GM19043 (cell line): ENCODE measurements around the gene SMIM31.

ENCODE experiments used
- ATAC-seq: cut with Tn5 transposase; IDR thresholded peaks from one replicate; pipeline ENCODE4 v1.9.1; 2021; ENCODE audit warnings: low read depth; ENCODE audit not compliant: unreplicated experiment

SMIM31 gene

DNA sequence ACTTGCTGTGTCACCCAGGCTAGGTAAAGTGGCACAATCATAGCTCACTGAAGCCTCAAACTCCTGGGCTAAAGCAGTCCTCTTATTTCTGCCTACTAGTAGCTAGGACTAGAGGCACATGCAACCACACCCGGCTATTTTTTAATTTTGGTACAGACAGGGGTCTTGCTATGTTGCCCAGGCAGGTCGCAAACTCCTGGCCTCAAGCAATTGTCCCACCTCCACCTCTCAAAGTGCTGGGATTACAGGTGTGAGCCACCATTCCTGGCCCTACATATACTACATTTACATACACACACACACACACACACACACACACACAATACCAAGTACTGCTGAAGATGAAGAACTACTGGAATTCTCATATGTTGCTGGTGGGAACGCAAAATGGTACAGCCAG is 26.9 kb downstream of the SMIM31 start:
- no peak for ATAC-seq

DNA sequence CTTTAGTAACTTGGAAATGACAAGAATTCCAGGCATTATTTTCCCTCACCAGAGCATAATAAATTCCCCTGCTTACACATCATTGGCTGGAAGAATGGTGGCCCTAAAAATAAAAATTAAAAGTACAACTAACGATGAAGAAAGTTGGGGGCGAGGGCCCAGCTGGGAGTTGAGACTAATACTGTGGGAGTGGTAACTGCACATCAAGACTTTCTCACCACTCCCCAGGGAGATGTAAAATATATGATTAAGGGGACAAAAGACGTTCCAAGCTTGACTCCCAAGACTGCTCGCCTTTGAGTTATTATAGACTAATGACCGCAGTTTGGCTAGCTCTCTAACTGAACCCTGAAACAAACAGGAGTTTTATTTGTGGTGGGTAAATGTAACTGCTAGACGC is 30.0 kb downstream of the SMIM31 start:
- no peak for ATAC-seq

- ATAC-seq = no peak
Measured at GRCh38 chr4:164789047-164789446, 35.1 kb downstream of the SMIM31 start.

DNA sequence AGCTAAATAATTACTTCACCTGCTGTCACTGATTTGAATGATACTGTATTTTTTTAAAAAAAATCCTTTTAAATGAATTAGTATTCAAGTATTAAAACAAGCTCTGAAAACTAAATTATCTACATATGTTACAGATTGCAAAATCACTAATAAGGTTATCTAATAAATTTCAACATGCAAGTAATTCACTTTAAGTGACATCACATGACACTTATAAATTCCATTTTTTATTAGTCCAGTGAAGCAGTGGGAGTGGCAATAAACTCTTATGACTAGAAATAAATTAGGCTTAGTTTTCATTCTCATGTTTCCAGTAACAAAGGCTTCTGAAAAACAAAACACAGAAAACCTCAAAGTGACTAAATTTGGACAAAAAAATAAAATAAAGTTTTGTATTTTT is 36.3 kb downstream of the SMIM31 start:
- no peak for ATAC-seq

DNA sequence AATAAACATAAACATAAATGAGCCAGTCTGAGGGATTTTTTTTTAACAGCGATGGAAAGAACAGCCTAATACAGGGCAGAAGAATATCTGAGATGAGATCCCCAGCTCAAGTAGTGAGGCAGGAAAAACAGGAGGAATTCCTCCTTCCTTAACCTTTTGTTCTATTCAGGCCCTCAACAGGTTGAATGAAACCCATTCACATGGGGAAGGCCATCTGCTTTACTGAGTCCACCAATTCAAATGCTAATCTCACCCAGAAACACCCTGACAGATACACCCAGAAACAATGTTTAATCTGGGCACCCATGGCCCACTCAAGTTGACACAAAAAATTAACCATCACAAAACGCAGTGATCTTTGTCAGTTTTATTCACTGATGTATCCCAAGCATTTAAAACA is 45.5 kb downstream of the SMIM31 start:
- no peak for ATAC-seq

DNA sequence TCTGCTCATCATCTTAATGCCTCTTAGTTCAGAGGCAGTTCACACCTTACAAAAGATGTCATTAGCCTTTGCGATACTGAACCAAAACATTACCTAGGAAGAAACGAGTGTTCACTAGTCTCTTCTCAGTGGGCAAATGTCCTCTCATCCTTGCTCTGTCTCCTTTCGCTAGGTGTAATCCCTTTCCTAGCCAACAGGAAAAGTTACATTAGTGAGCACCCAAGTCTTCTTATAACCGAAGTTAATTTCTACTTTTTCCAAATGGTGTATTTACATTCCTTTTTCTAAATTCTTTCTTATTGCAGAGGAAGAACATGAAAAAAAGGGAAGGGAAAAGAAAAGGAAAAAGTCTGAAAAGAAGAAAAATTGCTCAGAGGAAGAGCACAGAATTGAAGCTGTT is 46.9 kb downstream of the SMIM31 start:
- ATAC-seq = no peak

DNA sequence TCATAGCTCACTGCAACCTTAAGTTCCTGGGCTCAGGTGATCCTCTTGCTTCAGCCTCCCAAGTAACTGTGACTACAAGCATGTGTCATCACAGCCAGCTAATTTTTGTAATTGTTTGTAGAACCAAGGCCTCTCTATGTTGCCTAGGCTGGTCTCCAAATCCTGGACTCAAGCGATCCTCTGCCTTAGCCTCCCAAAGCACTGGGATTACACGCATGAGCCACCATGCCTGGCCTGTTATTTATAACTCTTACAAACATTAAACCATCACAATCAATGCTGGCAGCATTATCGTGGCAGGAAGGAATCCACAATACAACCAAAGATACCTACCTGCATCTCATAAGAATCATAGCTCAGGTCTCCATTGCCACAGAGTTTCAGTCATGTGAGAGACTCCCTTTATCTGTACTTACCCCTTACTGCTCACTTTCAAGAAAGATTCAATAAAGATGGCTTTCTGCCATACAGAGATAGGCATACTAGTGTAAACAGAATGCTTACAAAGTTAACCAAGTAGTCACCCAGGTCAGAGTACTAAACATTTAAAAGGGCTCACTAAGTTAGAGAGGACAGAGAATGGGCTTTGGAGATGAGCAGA is 48.5 kb downstream of the SMIM31 start:
- no peak for ATAC-seq

DNA sequence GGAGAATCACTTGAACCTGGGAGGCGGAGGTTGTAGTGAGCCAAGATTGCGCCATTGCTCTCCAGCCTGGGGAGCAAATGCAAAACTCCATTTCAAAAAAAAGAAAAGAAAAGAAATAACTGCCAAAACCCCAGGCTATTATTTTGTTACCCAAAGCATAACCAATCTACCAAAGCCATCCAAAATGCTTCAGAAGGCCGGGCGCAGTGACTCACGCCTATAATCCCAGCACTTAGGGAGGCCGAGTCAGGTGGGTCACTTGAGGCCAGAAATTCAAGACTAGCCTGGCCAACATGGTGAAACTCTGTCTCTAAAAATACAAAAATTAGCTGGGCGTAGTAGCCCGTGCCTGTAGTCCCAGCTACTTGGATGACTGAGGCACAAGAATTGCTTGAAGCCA is 49.8 kb downstream of the SMIM31 start:
- no peak for ATAC-seq

DNA sequence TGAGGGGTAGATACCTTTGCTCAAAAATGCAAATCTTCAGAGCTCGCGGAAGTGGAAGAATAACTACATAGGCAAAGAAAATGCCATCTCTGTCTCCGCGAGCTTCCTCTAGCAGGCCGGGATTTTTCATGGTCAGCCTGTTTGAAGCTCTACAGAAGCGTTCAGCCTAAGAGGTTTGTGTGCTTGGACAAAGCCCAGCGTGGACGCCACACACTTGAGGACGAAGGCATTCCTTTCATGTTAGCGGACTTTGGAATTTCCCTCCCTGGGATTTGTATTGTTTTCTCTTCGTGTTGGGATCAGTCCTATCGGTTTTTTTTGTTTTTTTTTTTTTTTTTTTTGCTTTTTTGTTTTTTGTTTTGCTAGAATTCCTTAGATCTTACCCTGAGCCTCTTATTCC is 53.7 kb downstream of the SMIM31 start:
- no peak for ATAC-seq

DNA sequence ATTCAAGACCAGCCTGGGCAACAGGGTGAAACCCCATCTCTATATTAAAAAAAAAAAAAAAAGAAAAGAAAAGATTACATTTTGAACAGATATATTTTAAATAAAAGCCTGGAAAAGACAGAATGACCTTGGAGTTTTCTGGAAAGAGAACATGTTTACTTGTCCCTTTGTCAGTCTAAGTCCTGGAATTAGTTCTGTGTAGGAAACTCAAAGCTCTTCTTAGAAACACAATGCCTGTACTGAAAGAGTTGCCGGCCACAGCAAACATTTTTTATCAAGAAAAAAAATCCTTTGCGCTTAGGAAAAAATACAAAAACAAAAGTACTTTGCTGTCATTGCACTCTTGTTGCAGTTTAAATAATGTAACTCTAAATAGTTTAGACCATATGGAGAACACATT is 59.6 kb downstream of the SMIM31 start:
- no peak for ATAC-seq

GRCh38 chr4:164815711-164816110 is 61.8 kb downstream of the SMIM31 start:
- no peak for ATAC-seq

- ATAC-seq = no peak
Measured at GRCh38 chr4:164819366-164819765, 65.4 kb downstream of the SMIM31 start.

DNA sequence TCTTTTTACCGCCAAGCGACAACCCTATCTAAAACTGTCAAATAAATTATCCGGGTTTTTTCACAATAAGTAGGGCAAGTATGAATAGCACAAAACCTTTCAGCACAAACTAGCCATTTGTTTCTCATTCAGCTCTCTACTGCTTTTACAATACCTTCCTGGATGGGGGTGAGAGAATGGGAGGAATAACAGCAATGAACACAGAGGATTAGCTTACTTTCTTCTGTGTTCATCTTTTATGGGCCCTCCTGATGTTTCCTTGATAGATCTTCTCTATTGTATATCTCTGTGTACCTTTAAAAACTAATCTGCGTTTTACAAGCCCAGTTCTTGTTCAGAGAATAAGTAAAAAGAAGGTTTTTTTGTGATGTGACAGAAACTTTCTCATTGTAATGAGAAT is 67.8 kb downstream of the SMIM31 start:
- no peak for ATAC-seq

DNA sequence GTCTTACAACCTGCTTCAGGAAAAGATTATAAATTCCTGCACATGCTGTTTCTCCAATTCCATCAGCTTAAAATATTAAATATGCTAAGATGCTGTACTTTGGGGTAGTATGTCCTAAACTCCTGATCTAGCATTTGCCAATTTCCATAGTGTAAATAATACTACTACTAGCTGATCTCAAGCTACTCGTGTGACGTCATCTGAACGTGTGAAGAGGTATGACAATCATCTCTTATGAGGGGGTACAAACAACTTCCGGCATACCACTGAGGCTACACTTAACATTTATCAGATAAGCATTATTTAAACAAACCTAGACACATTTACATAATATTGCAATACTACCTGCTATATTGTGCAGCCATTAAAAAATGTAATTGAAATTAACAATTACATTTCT is 70.7 kb downstream of the SMIM31 start:
- ATAC-seq = no peak

- no peak for ATAC-seq
Measured at GRCh38 chr4:164828955-164829354, 75.0 kb downstream of the SMIM31 start.

DNA sequence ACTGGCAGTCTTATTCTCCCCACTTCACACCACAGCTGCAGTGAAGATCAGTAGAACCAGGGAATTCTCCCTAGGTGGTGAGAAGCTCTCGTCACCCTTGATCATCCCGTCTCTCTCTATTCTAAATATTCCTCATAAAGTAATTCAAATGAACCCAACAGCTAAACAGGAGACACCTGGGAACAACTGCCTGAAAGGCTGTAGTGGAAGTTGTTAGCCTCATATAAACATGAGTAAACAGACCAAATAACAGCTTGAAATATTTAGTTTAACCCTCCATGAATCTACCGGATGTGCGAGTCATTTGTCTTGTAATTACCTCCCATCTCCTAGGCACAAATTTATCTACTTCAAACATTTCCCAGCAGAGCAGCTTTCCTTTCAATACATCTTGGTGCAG is 92.6 kb downstream of the SMIM31 start:
- no peak for ATAC-seq

GRCh38 chr4:164847016-164847415 is 93.1 kb downstream of the SMIM31 start:
- no peak for ATAC-seq

GRCh38 chr4:164847967-164848649 is 94.2 kb downstream of the SMIM31 start:
- peak; percentile 92 for ATAC-seq
